ENCODE data around the gene GABPB2. TPM values are rescaled to one million over a fixed set of nuclear protein-coding genes. Genes with fewer than 3 reads are reported as not detected.
A peak's percentile ranks its signal among the peaks of the same experiment; 100 is the strongest.

The GABPB2 gene
- total and polyA plus RNA-seq, 2 donors, result 8.5 to 18.9 TPM

DNA sequence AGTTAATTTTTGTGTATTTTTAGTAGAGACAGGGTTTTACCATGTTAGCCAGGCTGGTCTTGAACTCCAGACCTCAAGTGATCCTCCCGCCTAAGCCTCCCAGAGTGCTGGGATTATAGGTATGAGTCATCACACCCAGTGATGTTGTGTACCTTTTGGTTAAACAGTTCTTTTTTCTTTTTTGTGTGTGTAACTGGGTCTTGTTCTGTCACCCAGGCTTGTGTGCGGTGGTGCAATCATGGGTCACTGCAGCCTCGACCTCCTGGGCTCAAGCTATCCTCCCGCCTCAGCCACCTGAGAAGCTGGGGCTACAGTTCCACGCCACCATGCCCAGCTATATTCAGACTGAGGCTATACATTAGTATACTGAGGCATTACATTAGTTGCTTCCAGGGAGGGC is 37.8 kb downstream of the GABPB2 start:
- H3K9me3 ChIP-seq (ENCODE audit: control insufficient read depth in 2 of 2, insufficient read depth in 1 of 2, low read length in 1 of 2), result no peaks in the 10 kb centered on the region
- peaks cover 26 to 37% of the 10 kb centered on the region in 2 donors for H3K36me3 ChIP-seq (ENCODE audit: control insufficient read depth in 2 of 2, insufficient read depth in 2 of 2, low read length in 1 of 2)
- H3K27ac ChIP-seq (ENCODE audit: low read depth in 1 of 2, low read length in 1 of 2), result no peak overlapping the region
- H3K4me3 ChIP-seq (ENCODE audit: low read length in 2 of 2), result no peak overlapping the region
- WGBS, result 97% methylated on average over 5 of the region's 5 CpGs
- no peaks in the 10 kb centered on the region for H3K4me1 ChIP-seq (ENCODE audit: control insufficient read depth in 2 of 2, insufficient read depth in 2 of 2, low read length in 2 of 2)
- no peaks in the 10 kb centered on the region for H3K27me3 ChIP-seq (ENCODE audit: control insufficient read depth in 2 of 2, insufficient read depth in 1 of 2, low read length in 1 of 2)
- no peak for DNase-seq (ENCODE audit: low read depth in 6 of 9, low spot score in 9 of 9)

DNA sequence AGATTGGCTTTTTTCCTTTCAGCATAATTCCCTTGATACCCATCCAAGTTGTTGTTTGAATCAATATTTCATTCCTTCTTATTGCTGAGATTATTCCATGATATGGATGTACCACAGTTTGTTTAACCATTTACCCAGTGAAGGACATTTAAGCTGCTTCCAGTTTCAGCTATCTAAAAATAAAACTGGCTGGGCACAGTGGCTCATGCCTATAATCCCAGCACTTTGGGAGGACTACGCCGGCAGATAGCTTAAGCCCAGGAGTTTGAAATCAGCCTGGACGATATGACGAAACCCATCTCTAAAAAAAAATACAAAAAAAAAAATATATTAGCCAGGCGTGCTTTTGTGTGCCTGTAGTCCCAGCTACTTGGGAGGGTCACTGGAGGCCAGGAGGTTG is 43.3 kb downstream of the GABPB2 start:
- H3K27ac ChIP-seq (ENCODE audit: low read depth in 1 of 2, low read length in 1 of 2), result no peak overlapping the region
- DNase-seq (ENCODE audit: low read depth in 6 of 9, low spot score in 9 of 9), result no peak
- no peaks in the 10 kb centered on the region for H3K27me3 ChIP-seq (ENCODE audit: control insufficient read depth in 2 of 2, insufficient read depth in 1 of 2, low read length in 1 of 2)
- H3K36me3 ChIP-seq (ENCODE audit: control insufficient read depth in 2 of 2, insufficient read depth in 2 of 2, low read length in 1 of 2), result peaks cover 29 to 42% of the 10 kb centered on the region in 2 donors
- WGBS, result 99% methylated on average over 5 of the region's 5 CpGs
- no peaks in the 10 kb centered on the region for H3K9me3 ChIP-seq (ENCODE audit: control insufficient read depth in 2 of 2, insufficient read depth in 1 of 2, low read length in 1 of 2)
- no peak overlapping the region for H3K4me3 ChIP-seq (ENCODE audit: low read length in 2 of 2)
- H3K4me1 ChIP-seq (ENCODE audit: control insufficient read depth in 2 of 2, insufficient read depth in 2 of 2, low read length in 2 of 2), result no peaks in the 10 kb centered on the region

DNA sequence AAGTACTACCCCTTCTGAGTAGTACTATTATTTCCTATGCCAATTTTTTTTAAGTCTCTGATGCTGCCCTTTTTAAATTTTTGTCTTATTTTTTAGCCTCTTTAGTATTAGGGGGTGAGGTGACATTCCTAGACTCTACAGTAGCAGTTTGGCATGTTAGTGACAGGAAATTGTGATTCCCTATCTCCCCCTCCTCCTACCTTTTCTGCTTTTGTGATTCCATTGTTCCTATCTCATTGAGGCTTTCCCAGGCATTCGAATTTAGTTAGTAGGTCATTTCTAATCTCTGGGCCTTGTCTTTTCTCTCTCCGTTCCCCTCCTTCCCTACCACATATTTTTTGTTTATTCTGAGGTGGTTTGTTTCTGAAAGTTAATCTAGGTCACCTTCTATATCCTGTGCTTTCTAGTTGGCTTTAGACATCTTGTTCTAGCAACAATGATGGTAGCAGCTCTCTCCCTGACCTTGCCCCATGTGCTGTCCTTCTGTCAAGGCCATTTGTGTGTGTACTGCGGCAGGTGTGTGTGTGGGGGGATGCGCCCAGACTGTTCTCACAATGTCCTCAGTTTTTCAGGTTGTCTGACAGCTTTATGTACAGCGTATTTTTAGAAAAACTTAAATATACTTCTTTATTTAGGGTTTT is 54.3 kb downstream of the GABPB2 start:
- Histone ChIP-seq H3K4me3 (ENCODE audit: low read length in 2 of 2) (no peak overlapping the region), H3K9me3 (ENCODE audit: control insufficient read depth in 2 of 2, insufficient read depth in 1 of 2, low read length in 1 of 2) (no peaks in the 10 kb centered on the region), H3K27me3 (ENCODE audit: control insufficient read depth in 2 of 2, insufficient read depth in 1 of 2, low read length in 1 of 2) (no peaks in the 10 kb centered on the region), H3K27ac (ENCODE audit: low read depth in 1 of 2, low read length in 1 of 2) (peak overlapping the region; percentile 53 to 78), H3K4me1 (ENCODE audit: control insufficient read depth in 2 of 2, insufficient read depth in 2 of 2, low read length in 2 of 2) (peaks cover 3 to 4% of the 10 kb centered on the region in 2 donors), H3K36me3 (ENCODE audit: control insufficient read depth in 2 of 2, insufficient read depth in 2 of 2, low read length in 1 of 2) (peaks cover 6 to 9% of the 10 kb centered on the region in 2 donors)
- DNase-seq (ENCODE audit: low read depth in 6 of 9, low spot score in 9 of 9), result peak in 3 of 9 donors; percentile 25 to 62 (median 38)
- 82% methylated on average over 5 of the region's 5 CpGs for WGBS

DNA sequence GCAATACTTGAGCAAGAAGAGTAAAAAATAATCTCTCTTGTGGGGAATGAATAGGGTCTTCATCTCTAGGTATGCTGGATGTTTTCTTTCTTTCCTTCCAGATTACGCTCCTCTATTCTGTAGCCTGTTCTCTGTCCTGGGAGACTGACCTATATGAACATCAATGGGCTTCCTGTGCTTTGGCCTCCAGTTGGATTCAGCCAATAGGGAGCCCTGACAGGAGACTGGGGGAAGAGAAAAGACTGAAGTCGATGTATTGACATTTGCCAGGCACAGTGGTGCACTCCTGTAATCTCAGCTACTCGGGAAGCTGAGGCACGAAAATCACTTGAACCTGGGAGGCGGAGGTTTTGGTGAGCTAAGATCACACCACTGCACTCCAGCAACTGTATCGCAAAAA is 58.2 kb downstream of the GABPB2 start:
- Histone ChIP-seq H3K4me3 (ENCODE audit: low read length in 2 of 2) (no peak overlapping the region), H3K9me3 (ENCODE audit: control insufficient read depth in 2 of 2, insufficient read depth in 1 of 2, low read length in 1 of 2) (no peaks in the 10 kb centered on the region), H3K36me3 (ENCODE audit: control insufficient read depth in 2 of 2, insufficient read depth in 2 of 2, low read length in 1 of 2) (peaks cover 0 to 3% of the 10 kb centered on the region in 2 donors), H3K27ac (ENCODE audit: low read depth in 1 of 2, low read length in 1 of 2) (no peak overlapping the region), H3K27me3 (ENCODE audit: control insufficient read depth in 2 of 2, insufficient read depth in 1 of 2, low read length in 1 of 2) (peaks cover 0 to 21% of the 10 kb centered on the region in 2 donors), H3K4me1 (ENCODE audit: control insufficient read depth in 2 of 2, insufficient read depth in 2 of 2, low read length in 2 of 2) (peaks cover 14 to 22% of the 10 kb centered on the region in 2 donors)
- WGBS, result 94% methylated on average over 6 of the region's 6 CpGs
- DNase-seq (ENCODE audit: low read depth in 6 of 9, low spot score in 9 of 9), result no peak

DNA sequence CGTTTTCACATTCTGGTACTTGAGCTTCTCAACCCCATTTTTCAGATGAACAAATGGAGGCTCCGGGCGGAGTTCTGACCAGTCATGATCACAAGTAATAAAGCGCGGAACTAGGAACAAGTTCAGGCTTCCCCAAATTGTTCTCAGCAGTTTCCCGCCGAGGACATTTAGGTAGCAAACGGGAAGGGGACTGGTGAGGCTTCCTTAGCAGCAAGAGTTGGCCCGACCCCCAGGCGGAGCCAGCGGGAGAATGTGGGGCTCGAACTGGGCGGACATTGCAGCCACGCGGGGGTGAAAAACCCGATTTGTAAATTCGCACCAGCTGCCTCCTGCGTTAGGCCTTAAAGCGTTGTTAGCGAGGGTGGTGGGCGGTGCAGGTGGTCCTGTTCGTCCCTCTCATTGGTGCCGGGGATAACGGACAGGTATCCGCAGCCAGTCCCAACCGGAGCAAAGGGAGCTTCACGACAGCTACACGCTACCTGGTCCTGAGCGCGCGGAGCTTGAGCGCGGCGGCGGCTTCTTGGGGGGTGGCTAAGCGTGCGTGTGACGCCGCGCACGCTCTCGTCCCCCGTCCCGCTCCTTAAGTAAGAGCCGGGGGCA is 60.5 kb downstream of the GABPB2 start:
- H3K4me3 ChIP-seq (ENCODE audit: low read length in 2 of 2), result peak overlapping the region; percentile 44 to 52
- peak; percentile 79 to 95 (median 89) for DNase-seq (ENCODE audit: low read depth in 6 of 9, low spot score in 9 of 9)
- H3K27me3 ChIP-seq (ENCODE audit: control insufficient read depth in 2 of 2, insufficient read depth in 1 of 2, low read length in 1 of 2), result peaks cover 0 to 22% of the 10 kb centered on the region in 2 donors
- WGBS, result 7% methylated on average over 45 of the region's 45 CpGs
- H3K4me1 ChIP-seq (ENCODE audit: control insufficient read depth in 2 of 2, insufficient read depth in 2 of 2, low read length in 2 of 2), result peaks cover 10 to 19% of the 10 kb centered on the region in 2 donors
- peak overlapping the region; percentile 55 to 61 for H3K27ac ChIP-seq (ENCODE audit: low read depth in 1 of 2, low read length in 1 of 2)
- no peaks in the 10 kb centered on the region for H3K9me3 ChIP-seq (ENCODE audit: control insufficient read depth in 2 of 2, insufficient read depth in 1 of 2, low read length in 1 of 2)
- no peaks in the 10 kb centered on the region for H3K36me3 ChIP-seq (ENCODE audit: control insufficient read depth in 2 of 2, insufficient read depth in 2 of 2, low read length in 1 of 2)

DNA sequence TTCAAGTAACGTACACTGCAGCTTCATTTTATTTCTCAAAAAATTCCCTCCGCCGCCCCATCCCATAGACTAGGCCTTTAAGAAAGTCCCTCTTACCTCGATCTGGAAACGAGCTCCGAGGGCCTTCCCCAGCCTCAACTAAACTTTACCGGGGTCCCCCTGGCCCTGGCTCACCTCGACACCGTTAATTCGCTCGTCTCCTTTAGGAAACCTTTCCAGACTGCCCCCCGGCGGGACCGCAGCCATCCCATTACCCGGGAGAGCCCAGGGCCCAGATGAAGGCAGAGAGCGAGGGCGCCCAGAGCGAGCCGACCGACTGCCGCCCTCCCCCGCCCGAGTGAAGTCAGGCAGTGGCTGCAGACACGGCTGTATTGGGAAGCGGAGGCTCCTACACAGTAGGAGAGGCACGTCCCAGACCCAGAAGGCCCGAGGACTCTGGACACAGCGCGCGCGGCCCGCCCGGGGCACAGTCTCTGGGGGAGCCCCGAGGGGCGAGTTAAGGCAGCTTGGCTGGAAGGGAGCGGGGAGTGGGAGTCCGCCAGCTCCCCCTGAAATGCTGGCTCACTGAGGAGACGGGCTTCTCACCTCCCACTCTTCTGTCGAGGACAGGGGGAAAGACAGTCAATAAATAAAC is 61.3 kb downstream of the GABPB2 start:
- Histone ChIP-seq H3K4me1 (ENCODE audit: control insufficient read depth in 2 of 2, insufficient read depth in 2 of 2, low read length in 2 of 2) (peaks cover 10 to 19% of the 10 kb centered on the region in 2 donors), H3K9me3 (ENCODE audit: control insufficient read depth in 2 of 2, insufficient read depth in 1 of 2, low read length in 1 of 2) (no peaks in the 10 kb centered on the region), H3K27me3 (ENCODE audit: control insufficient read depth in 2 of 2, insufficient read depth in 1 of 2, low read length in 1 of 2) (peaks cover 0 to 22% of the 10 kb centered on the region in 2 donors), H3K27ac (ENCODE audit: low read depth in 1 of 2, low read length in 1 of 2) (no peak overlapping the region), H3K36me3 (ENCODE audit: control insufficient read depth in 2 of 2, insufficient read depth in 2 of 2, low read length in 1 of 2) (no peaks in the 10 kb centered on the region), H3K4me3 (ENCODE audit: low read length in 2 of 2) (peak overlapping the region; percentile 44 to 52)
- no peak for DNase-seq (ENCODE audit: low read depth in 6 of 9, low spot score in 9 of 9)
- 63% methylated on average over 39 of the region's 39 CpGs for WGBS

DNA sequence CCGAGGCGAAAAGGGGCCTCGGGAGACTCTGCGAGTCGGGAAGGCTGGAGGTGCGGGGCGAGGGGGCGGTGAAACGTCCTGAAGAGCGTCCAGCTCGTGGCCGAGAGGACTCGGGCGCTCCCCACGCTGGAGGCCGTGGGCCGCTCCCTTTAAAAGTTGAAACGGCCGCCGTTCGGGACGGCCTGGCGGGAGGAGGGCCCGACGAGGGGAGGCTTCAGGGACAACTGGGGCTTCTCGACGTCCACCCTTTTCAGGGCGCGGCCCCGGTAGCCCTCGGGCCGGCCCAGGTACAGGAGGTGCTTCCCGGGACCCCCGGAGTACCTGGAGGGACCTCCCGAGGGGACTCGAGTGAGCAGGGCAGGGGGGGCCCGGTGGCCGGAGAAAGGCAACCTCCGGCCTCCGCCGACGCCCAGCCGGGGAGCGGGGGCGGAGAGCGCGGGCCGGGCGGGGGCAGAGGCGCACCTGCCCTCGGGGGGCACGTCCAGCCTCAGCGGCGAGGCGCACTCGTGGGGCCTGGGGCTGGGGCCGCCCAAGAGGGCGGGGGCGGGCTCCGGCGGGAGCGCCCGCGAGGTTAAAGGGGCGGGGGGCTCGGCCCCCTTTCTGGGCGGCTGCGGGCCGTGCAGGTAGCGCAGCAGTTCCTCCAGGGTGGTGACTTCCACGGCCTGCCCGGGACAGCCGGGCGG is 61.9 kb downstream of the GABPB2 start:
- Histone ChIP-seq H3K9me3 (ENCODE audit: control insufficient read depth in 2 of 2, insufficient read depth in 1 of 2, low read length in 1 of 2) (no peaks in the 10 kb centered on the region), H3K27ac (ENCODE audit: low read depth in 1 of 2, low read length in 1 of 2) (no peak overlapping the region), H3K27me3 (ENCODE audit: control insufficient read depth in 2 of 2, insufficient read depth in 1 of 2, low read length in 1 of 2) (peaks cover 0 to 22% of the 10 kb centered on the region in 2 donors), H3K4me1 (ENCODE audit: control insufficient read depth in 2 of 2, insufficient read depth in 2 of 2, low read length in 2 of 2) (peaks cover 10 to 19% of the 10 kb centered on the region in 2 donors), H3K36me3 (ENCODE audit: control insufficient read depth in 2 of 2, insufficient read depth in 2 of 2, low read length in 1 of 2) (no peaks in the 10 kb centered on the region), H3K4me3 (ENCODE audit: low read length in 2 of 2) (no peak overlapping the region)
- WGBS, result 82% methylated on average over 74 of the region's 74 CpGs
- no peak for DNase-seq (ENCODE audit: low read depth in 6 of 9, low spot score in 9 of 9)

DNA sequence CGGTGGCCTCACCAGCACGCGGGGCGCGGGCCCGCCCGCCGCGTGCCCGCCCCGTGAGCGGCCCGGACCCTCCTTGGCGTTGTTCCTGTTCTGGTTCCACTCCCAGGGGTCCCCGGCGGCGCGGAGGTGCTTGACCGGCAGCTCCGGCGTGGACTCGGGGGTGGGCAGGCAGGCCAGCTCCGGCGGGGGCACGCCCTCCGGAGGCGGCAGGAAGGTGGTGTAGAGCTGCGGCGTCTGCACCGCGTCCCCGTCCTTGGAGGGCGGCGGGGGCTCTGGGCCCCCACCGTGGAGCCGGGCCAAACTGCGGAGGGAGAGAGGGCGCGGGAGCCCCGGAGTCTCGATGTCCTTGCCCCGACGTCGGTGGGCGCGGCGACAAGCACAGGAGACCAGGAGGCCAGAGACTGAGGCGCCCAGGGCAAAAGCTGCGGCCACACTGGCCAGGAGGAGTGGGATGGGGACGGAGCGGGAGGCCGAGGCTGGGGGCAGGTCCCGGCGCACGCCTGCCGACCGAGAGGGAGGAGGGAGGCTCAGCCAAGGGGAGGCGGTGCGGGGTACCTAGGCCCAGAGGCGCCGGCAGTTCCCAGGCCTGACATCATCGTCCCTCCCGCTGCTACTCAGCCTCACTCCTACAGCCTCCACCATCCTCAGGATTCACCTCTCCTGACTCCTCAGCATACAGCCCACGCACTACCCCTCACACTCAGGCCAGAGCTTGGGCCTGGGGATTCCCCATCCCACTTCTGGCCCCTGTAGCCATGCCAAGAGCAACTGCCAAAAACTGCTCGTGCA is 62.7 kb downstream of the GABPB2 start:
- no peak for DNase-seq (ENCODE audit: low read depth in 6 of 9, low spot score in 9 of 9)
- Histone ChIP-seq H3K27ac (ENCODE audit: low read depth in 1 of 2, low read length in 1 of 2) (no peak overlapping the region), H3K36me3 (ENCODE audit: control insufficient read depth in 2 of 2, insufficient read depth in 2 of 2, low read length in 1 of 2) (no peaks in the 10 kb centered on the region), H3K27me3 (ENCODE audit: control insufficient read depth in 2 of 2, insufficient read depth in 1 of 2, low read length in 1 of 2) (peaks cover 0 to 22% of the 10 kb centered on the region in 2 donors), H3K4me1 (ENCODE audit: control insufficient read depth in 2 of 2, insufficient read depth in 2 of 2, low read length in 2 of 2) (peaks cover 10 to 19% of the 10 kb centered on the region in 2 donors), H3K4me3 (ENCODE audit: low read length in 2 of 2) (no peak overlapping the region), H3K9me3 (ENCODE audit: control insufficient read depth in 2 of 2, insufficient read depth in 1 of 2, low read length in 1 of 2) (no peaks in the 10 kb centered on the region)
- 88% methylated on average over 65 of the region's 65 CpGs for WGBS

Measured in thymus (tissue), 11 donors.